Measurements from ENCODE around the gene SKIC8. TPM values are rescaled to one million over a fixed set of nuclear protein-coding genes. Genes with fewer than 3 reads are reported as not detected.

The SKIC8 gene
- total RNA-seq: 45.2 TPM

DNA sequence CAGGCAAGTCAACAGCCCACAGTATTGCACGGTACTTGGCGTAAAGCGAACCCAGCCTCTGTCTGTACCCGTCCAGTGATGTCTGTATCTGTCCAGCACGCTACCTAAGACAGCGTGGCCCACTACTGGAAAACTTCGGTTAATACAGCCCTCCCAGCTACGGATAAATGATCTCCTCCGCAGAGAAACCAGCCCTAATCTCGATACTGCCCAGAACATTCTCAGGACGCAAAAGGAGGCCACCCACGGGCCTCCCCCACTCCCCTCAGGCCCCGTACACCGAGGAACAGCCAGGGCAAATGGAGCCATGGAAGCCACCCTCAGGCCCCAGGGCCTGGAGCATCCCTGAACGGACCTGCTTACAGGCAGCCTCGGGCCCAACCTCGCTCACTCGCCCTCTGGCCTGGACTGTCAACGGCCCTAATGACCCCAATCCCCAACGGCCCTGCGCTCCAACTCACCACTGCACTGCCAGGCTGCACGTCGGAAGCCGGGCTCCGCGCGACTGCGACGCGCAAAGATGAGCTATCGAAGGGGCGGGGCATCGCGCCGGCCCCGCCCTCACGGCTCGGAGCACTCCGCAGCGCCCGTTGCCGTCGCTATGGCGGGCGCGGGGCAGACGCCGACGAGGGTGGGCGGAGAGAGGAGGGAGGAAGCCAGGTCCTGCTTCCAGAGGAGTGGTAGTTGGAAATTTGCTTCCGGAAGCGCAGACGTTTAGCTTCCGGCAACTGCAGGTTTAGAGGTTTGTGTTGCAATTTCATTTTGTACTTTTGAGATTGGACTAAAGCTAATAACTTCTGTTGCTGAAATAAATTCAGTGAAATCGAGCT is at the start of gene SKIC8:
TSS of gene SKIC8 (minus strand) at position 509 of the 830 bp plus-strand sequence. CDS start 3,923 bp downstream, outside the sequence.
- peak; percentile 97 for DNase-seq

DNA sequence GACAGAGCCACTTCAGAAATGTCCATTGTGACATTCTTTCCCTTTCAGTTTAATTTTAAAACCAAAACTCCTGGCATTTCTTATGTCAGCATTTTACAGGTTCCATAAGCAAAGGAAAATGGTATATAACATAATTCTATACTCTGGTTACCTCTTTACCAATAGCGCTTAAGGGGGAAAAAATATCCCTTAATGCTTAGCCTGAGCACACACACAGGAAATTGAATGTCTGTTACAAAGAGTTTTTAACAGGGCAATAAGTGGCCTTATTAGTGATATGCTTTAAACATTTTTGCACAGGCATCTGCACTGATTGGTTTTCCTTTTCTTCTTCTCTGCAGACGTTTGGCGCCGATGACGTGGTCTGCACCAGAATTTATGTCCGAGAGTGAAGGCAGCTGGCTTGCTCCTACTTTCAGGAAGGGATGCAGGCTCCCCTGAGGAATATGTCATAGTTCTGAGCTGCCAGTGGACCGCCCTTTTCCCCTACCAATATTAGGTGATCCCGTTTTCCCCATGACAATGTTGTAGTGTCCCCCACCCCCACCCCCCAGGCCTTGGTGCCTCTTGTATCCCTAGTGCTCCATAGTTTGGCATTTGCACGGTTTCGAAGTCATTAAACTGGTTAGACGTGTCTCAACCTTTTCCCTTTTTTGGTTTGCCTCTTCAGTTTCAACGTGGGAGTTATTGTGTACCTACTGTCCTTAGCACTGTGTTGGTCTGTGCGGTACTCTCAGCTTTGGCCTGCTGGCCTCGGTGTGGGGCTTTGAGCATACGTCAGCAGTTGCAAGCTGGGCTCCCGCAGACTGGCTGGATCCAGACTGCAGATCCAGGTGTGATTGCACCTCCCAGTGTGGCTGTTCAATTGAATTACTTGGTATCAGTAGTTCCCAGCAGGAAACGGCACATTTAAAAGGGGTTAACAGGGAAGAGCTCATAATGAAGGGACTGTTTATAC is 48.5 kb upstream of the SKIC8 start:
- peak; percentile 48 for DNase-seq

DNA sequence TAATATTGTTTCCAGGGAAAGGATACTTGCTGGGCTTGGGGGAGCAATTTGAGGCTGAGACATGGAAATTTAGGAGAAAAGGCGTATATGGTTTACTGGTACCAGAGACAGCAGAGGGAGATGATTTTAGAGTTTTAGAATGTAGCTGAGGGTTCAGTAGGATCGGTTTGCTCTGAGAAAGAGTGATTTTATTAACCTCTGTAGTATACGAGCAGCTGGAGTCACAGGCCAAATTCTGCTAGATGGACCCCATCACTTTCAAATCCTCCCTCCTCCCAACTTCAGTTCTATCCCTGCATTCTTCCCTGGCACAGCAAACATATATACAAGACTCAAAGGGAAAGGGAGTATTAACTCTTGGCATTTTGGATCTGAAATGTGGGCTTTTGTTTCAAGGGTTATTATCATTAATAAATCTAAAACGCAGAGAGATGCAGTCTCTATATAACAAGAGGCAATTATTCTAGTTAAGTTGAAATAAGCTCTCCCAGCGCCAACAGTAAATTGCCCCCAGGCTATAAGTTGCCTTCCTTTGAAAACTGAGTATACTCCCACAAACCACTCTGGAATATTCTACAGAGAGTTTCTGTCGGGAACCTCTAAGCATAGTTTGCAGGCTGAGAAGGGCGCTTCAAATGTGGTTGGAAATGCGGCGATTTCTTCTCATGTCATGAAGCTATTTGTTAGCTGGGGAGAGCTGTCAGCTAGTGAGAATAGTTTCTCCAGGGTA is 46.2 kb upstream of the SKIC8 start:
- no peak for DNase-seq

- no peak for DNase-seq
Measured at GRCh38 chr15:78343276-78344060, 44.1 kb upstream of the SKIC8 start.

DNA sequence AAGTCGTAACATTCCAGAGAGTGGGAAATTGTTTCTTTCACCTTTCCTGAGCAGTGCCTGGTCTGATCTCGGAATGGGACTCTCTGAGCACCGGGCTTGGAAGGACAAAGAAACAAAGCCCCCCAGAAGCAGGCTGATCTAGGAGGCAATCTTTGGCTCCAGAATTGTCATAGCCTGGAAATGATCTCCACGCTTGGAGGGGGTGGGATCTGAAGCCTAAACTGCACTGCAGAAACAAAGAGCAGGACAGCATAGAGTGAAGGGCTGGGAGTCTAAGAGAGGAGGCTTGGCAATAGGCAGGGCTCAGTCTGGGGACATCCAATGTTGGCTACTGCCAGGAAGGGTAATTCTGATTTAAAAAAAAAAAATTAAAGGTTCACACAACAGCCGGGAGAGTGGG is 42.6 kb upstream of the SKIC8 start:
- peak; percentile 38 for DNase-seq

DNA sequence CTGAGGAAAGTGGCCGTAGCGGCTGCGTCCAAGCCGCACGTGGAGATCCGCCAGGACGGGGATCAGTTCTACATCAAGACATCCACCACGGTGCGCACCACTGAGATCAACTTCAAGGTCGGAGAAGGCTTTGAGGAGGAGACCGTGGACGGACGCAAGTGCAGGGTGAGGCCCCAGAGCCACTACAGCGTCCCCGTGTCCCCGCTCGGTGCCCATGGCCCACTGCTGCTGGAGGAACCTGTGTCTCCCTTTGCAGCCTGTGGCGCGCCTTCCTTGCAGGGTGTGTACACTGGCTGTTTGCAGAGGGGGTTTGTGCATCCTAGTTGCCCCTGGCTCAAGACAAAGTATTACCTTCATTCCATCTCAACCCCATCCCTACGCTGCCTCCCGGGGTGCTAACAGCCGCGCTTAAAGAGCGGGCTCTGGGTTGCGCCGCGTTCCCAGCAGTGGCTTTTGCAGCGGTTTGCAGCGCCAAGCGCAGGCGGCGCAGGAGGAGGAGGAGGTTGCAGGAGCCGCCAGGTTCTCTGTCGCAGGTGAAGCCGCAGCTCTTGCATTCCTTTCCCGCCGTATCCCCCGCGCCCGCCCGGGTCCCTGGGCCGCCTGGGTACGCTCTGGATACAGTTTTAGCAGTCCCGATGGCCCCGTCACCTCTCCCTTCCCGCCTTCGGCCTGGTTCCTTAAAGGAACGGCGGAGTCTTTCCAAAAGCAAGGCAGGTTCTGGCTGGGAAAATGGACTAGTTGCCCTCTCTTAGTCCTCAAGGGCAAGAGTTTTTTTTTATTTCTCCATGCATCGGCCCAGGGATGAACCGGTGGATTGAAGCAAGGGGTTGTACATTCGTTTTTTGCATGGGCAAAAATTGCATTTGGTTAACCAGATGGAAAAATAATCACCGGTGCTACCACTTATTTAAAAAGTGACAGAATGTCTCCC is 41.9 kb upstream of the SKIC8 start:
- peak; percentile 19 for DNase-seq

DNA sequence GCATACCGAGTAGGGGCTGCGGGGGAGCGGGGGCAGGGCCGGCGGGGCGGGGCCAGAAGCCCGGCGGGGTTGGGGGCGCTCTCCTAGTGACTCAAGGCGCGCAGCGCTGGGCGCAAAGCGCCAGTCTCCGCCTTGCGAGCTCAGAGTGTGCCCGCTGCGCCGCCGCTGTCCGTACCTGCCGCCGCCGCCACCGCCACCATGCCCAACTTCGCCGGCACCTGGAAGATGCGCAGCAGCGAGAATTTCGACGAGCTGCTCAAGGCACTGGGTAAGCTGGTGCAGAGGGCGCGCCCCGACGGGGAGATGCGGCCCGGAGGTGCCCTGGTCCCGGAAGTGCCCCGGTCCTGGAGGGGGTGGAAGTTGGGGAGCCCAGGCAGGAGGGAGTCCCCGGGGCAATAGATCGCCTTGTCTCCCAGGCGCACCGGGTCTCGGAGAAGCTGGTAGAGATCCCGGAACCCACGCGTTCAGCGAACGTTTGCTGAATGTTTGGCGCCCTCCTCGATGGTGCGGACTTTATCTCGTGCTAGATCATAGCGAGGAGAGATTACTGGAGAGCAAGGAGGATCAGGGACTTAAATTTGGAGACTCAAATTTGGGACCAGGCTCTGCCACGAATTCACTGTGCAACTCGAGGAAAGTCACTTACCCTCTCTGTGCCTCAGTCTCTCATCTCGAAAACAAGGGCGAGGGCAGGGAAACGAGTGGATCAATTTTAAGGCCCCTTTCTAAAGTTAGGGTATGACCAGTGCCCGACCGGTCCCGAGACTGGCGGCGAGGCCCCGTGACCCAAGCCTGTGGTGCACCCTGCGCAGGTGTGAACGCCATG is 41.0 kb upstream of the SKIC8 start, which contains the start of gene CRABP1:
TSS of gene CRABP1 (plus strand) at position 123 of the 826 bp plus-strand sequence. CDS start at position 199, 76 bp downstream.
- DNase-seq: peak; percentile 36

DNA sequence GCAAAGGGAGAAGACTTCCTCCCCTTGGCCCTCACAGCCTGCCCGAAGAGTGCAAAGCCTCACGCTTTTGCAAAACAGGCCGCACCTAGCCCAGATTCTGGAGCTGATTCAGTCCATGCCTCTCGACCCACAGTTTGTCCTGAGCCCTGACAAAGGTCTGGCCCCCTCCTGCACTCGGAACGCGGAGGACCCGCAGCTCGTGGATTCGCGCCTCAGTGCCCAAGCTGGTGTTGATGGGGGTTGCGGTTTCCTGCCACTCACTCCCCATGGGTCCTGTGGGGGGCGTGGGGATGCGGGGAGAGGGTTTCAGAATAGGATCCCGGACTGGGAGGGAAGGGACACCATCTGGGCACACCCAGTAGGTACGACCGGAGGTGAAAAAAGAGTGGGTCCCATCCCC is 40.1 kb upstream of the SKIC8 start:
- DNase-seq: no peak

DNA sequence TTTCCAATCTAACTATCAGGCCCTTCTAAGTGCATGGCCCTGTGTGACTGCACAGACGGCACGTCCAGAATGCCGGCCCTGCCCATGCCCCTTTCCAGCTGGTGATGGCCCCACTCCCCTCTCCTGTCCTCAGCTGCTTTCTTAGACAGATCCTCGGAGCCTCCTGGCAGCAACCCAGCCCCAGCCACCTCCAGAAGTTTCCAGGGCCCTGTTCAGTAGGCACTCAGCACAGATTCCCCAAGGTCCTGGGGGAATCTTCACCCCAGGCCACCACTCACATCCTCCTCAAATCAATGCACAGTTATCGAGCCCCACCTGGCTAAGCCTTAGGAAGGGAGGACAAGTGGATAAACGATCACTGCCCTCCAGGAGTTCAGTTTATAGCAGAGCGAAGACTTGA is 39.4 kb upstream of the SKIC8 start:
- DNase-seq: no peak

DNA sequence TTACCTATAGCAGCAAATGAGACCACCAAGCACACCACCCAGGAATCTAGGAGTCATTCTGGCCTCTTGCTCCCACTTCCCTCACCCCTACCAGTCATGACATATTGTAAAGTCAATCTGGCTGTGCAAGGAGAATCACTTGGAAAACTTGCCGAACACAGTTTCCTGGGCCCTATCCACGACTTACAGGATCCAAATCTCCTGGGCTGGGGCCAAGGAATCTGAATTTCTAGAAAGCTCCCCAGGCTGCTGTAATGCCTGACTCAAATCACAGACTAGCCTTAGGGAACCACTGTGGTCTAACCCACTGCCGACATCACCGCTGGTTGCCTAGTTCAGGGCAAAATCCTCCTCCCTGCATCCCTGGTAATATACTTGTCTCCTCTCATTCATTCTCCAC is 36.6 kb upstream of the SKIC8 start:
- no peak for DNase-seq

GRCh38 chr15:78334845-78335244 is 35.4 kb upstream of the SKIC8 start:
- DNase-seq: no peak

DNA sequence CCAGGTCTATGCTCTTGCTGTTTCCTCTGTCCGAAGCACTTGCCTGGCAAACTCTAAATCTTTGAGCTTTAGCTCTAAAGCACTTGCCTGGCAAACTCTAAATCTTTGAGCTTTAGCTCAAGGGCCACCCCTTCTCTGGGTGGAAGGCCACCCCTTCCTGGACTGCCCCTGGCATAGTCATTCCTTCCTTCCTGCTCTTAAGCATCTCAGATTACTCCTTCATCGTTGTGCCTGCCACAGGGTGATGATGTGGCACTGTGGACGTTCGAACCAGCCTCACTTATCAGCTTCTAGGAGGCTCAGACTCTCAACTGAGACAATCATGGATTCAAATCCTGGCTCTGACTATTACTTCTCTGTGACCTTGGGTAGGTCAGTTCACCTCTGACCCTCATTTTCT is 30.2 kb upstream of the SKIC8 start:
- DNase-seq: no peak

- DNase-seq: no peak
Measured at GRCh38 chr15:78327466-78327865, 28.1 kb upstream of the SKIC8 start.

- DNase-seq: peak; percentile 46
Measured at GRCh38 chr15:78325092-78325843, 25.9 kb upstream of the SKIC8 start.

DNA sequence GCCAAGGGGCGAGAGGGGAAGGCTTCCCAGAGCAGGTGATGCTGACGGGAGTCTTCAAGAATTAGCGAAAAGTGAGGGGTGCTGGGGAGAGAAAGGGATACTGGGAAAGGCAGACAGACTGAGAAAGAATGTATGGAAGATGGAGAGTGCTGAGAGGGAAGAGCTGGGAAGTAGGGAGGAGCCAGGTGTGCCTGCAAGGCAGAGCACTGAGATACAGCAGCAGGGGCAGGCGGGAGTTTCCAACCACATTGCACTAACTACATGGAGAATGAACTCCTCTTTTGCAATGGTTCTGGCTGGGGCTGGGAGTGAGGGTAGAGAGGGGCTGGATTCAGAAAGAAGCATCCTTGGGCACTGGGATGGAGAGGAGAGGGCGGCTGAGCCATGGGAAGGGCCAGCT is 24.7 kb upstream of the SKIC8 start:
- no peak for DNase-seq

DNA sequence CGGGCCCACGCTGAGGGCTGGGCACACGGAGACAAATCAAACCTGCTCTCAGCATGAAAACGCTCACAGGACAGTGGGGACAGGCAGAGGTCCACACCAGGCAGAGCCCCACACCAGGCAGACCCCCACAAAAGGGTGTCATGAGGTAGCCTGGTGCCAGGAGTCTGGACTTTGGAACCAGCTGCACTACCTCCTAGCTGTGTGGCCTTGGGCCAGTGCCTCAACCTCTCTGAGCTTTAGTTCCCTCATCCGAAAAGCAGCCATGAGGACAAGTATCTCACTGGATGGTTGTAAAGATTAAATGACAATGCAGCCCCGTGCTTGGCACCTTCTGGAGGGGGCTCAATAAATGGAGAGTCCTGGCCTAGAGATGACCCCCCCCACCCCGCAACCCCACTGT is 24.3 kb upstream of the SKIC8 start:
- DNase-seq: no peak

DNA sequence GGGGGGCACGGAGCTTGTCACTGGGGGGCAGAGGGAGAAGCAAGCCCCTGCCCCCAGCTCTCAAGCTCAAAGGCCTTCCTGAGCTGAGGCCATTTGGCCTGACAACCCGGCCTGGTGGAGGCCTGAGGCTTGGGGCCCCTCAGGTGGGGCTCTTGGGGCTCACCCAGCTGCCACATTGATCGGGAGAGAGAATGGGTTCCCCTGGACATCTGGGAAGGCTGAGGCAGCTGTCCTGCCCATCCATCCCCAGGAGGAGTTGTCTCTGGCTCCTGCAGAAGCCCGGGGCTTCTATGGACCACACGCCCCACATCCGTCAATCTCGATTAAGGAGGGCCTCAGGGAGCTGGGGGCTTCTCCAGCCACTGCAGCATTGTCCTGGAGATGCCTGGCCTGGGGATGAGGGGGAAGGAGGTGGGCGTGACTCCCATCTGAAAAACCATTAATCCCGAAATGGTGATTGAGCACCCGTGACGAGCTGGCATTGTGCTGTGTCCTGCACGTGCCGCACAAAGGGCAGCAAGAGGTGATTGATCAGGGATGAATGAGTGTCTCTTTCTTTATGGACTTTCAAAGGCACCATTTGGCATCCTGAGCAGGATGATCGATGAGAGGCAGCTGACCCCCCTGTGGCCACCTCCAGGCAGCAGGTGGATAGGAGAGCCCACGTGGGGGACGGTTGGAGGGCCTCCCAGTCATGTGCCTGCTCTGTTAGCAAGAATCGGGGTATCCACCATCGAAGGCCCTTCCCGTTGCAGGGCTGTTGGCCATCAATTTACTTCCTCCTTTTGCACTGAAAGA is 23.5 kb upstream of the SKIC8 start:
- DNase-seq: no peak

- peak; percentile 48 for DNase-seq
Measured at GRCh38 chr15:78322243-78322642, 22.8 kb upstream of the SKIC8 start.
